RCC 7860 (cell line): Measurements from ENCODE around the gene CHRNA9.
"Not testable (repeated sequence)": the region's sequence is repeated elsewhere in the genome, so short reads cannot be mapped to it uniquely, and the experiment has no call there.

Experiments
- DNase-seq: peaks from one replicate; pipeline ENCODE4 v3.0.0-alpha.2; 2015; ENCODE audit warnings: low spot score
- FAIRE-seq: peaks from 2 replicates; lab custom pipeline; 2012; peaks lifted over from hg19 to GRCh38; lab: Jason Lieb, UNC

CHRNA9 gene

GRCh38 chr4:40334591-40335524 lies at the start of gene CHRNA9:
Gene CHRNA9, plus strand, starts transcription at chr4:40335333. Its CDS starts 135 bp downstream, at chr4:40335468.
- DNase-seq (no peak), FAIRE-seq (no peak)

GRCh38 chr4:40285692-40286091 lies 49.4 kb upstream of the CHRNA9 start:
- no peak for FAIRE-seq
- no peak for DNase-seq

GRCh38 chr4:40288566-40288965 lies 46.6 kb upstream of the CHRNA9 start:
- no peak for FAIRE-seq
- no peak for DNase-seq

GRCh38 chr4:40289366-40290188 lies 45.6 kb upstream of the CHRNA9 start:
- DNase-seq (peak; percentile 34), FAIRE-seq (no peak)

GRCh38 chr4:40290611-40291186 lies 44.4 kb upstream of the CHRNA9 start:
- FAIRE-seq = not testable (repeated sequence)
- peak; percentile 57 for DNase-seq

- FAIRE-seq (no peak), DNase-seq (peak; percentile 82)
Measured at GRCh38 chr4:40292313-40292759, 42.8 kb upstream of the CHRNA9 start.

- FAIRE-seq = no peak
- DNase-seq = no peak
Measured at GRCh38 chr4:40294339-40294738, 40.8 kb upstream of the CHRNA9 start.

GRCh38 chr4:40295030-40295429 lies 40.1 kb upstream of the CHRNA9 start:
- FAIRE-seq = not testable (repeated sequence)

GRCh38 chr4:40295572-40295971 lies 39.6 kb upstream of the CHRNA9 start:
- DNase-seq (no peak), FAIRE-seq (no peak)

More at GRCh38 chr4:40295030-40295429, 40.1 kb upstream of the CHRNA9 start:
- not testable (repeated sequence) for DNase-seq

- FAIRE-seq (no peak), DNase-seq (no peak)
Measured at GRCh38 chr4:40299126-40299525, 36.0 kb upstream of the CHRNA9 start.

- no peak for DNase-seq
- no peak for FAIRE-seq
Measured at GRCh38 chr4:40299811-40300292, 35.3 kb upstream of the CHRNA9 start.

- DNase-seq (no peak), FAIRE-seq (no peak)
Measured at GRCh38 chr4:40300371-40301162, 34.6 kb upstream of the CHRNA9 start.

- no peak for FAIRE-seq
Measured at GRCh38 chr4:40301603-40302002, 33.5 kb upstream of the CHRNA9 start.

GRCh38 chr4:40303751-40304150 lies 31.4 kb upstream of the CHRNA9 start:
- DNase-seq = no peak
- FAIRE-seq = no peak

More at GRCh38 chr4:40301603-40302002, 33.5 kb upstream of the CHRNA9 start:
- no peak for DNase-seq

- DNase-seq (no peak), FAIRE-seq (no peak)
Measured at GRCh38 chr4:40305328-40306170, 29.6 kb upstream of the CHRNA9 start.

- FAIRE-seq (no peak), DNase-seq (no peak)
Measured at GRCh38 chr4:40306226-40306625, 28.9 kb upstream of the CHRNA9 start.

- FAIRE-seq = no peak
- no peak for DNase-seq
Measured at GRCh38 chr4:40306976-40307375, 28.2 kb upstream of the CHRNA9 start.

- no peak for FAIRE-seq
- DNase-seq = no peak
Measured at GRCh38 chr4:40307627-40308497, 27.3 kb upstream of the CHRNA9 start.
